Lung (tissue), 12 donors: ENCODE measurements around the gene SPATA7. TPM values are rescaled to one million over a fixed set of nuclear protein-coding genes. Genes with fewer than 3 reads are reported as not detected.
A peak's percentile ranks its signal among the peaks of the same experiment; 100 is the strongest.

ENCODE experiments used
- ATAC-seq: fragments of 200-7000 bp; cut with Tn5 transposase; one replicate; pipeline ENCODE4 v1.9.1; 2020; ENCODE audit warnings: moderate number of reproducible peaks; ENCODE audit not compliant: insufficient read depth, low FRiP score
- DNase-seq, 3 donors: peaks; one replicate each; pipeline ENCODE4 v3.0.0-alpha.2; 2013 to 2017
- H3K27ac ChIP-seq, 2 donors: one replicate each; pipeline ENCODE4 v1.5.1; 2013; ENCODE audit warnings: mild to moderate bottlenecking in 2 of 2, moderate library complexity in 2 of 2, control low read depth in 1 of 2, inconsistent platforms in 1 of 2, low read depth in 1 of 2, low read length in 1 of 2
- H3K27me3 ChIP-seq, 3 donors: one replicate each; pipeline ENCODE4 v1.5.1; 2013; ENCODE audit warnings: low read length in 2 of 3; ENCODE audit not compliant: control insufficient read depth in 3 of 3, insufficient read depth in 3 of 3
- H3K36me3 ChIP-seq, 4 donors: one replicate each; pipeline ENCODE4 v1.5.1; 2013; ENCODE audit warnings: low read length in 4 of 4, mild to moderate bottlenecking in 1 of 4, moderate library complexity in 1 of 4; ENCODE audit not compliant: control insufficient read depth in 4 of 4, insufficient read depth in 4 of 4
- H3K4me1 ChIP-seq, 5 donors: one replicate each; pipeline ENCODE4 v1.5.1; 2013; ENCODE audit warnings: low read length in 5 of 5, mild to moderate bottlenecking in 2 of 5, moderate library complexity in 1 of 5; ENCODE audit not compliant: control insufficient read depth in 5 of 5, insufficient read depth in 5 of 5
- H3K4me3 ChIP-seq: one replicate; pipeline ENCODE4 v1.5.1; 2013; ENCODE audit warnings: mild to moderate bottlenecking, control low read depth, moderate library complexity
- H3K9ac ChIP-seq, 2 donors: one replicate each; pipeline ENCODE4 v1.5.1; 2013; ENCODE audit warnings: low read length in 2 of 2, control low read depth in 1 of 2; ENCODE audit not compliant: insufficient read depth in 1 of 2
- H3K9me3 ChIP-seq, 4 donors: one replicate each; pipeline ENCODE4 v1.5.1; 2013; ENCODE audit warnings: low read length in 3 of 4, mild to moderate bottlenecking in 1 of 4, moderate library complexity in 1 of 4; ENCODE audit not compliant: control insufficient read depth in 4 of 4, insufficient read depth in 3 of 4
- WGBS, 2 donors: extraction: QIAGEN DNeasy Blood & Tissue Kit; methylation state at CpG; one replicate each; pipeline ENCODE4 v1.1.7; 2013; 5-methylcytosine and 5-hydroxymethylcytosine counted together
- polyA plus RNA-seq, 2 donors: library from polyadenylated mRNA; stranded (reverse); fragments of 200-250 nt; gene quantifications; one replicate each; pipeline ENCODE4 v1.2.1, GENCODE V29; 2013
- total RNA-seq, 2 donors: library from RNA; depleted of rRNA in 1 of 2; stranded (reverse); fragments of >200 nt in 1 of 2; gene quantifications; one replicate each; pipeline ENCODE4 v1.2.1, GENCODE V29; 2014 to 2021
- TF ChIP-seq, protein P1 (sequence below): IDR thresholded peaks from 2 replicates; pipeline ENCODE4 v1.5.1; 2012; ENCODE audit warnings: mild to moderate bottlenecking; ENCODE audit errors: control extremely low read depth, extremely low read depth
- donor health status: control.
- donor health status: control.
- donor health status: Bipolar disorder and iron deficiency.
- donor health status: healthy.
- donor health status: DM: yes; HTN: yes; CAD: no.

SPATA7 gene
- total and polyA plus RNA-seq, 4 donors = 4.3 to 34.0 (median 9.7) TPM

DNA sequence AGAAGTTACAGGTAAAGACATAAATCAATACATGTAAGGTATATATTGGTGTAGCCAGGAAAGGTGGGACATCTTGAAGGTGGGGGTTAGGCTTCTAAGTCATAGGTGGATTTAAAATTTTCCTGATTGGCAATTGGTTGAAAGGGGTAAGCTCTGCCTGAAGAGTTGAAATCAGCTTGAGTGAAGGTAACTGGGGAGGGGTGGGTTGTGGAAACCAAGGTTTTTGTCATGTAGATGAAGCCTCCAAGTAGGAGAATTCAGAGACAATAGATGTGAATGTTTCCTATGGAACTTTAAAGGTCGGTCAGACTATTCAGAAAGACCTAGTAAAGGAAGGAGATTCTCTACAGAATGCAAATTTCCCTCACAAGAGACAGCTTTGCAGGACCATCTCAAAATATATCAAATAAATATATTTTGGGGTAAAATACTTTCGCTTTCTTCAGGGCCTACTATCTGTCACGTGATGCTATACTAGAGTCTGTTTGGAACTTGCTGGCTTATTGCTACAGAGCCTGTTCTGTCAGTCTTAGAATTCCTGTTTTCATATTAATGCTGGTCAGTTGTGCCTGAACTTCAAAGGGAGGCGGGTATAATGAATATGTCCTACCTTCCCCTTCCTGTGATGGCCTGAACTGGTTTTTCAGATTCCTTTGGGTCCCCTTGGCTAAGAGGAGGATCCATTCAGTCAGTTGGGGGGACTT lies 20.6 kb upstream of the SPATA7 start:
- Histone ChIP-seq H3K27ac (no peak overlapping the region), H3K9ac (no peak overlapping the region), H3K9me3 (peaks cover 0 to 3% (median 0%) of the 10 kb centered on the region in 4 donors), H3K27me3 (no peaks in the 10 kb centered on the region), H3K36me3 (no peaks in the 10 kb centered on the region), H3K4me3 (no peak overlapping the region), H3K4me1 (no peaks in the 10 kb centered on the region)
- TF ChIP-seq, protein P1, sequence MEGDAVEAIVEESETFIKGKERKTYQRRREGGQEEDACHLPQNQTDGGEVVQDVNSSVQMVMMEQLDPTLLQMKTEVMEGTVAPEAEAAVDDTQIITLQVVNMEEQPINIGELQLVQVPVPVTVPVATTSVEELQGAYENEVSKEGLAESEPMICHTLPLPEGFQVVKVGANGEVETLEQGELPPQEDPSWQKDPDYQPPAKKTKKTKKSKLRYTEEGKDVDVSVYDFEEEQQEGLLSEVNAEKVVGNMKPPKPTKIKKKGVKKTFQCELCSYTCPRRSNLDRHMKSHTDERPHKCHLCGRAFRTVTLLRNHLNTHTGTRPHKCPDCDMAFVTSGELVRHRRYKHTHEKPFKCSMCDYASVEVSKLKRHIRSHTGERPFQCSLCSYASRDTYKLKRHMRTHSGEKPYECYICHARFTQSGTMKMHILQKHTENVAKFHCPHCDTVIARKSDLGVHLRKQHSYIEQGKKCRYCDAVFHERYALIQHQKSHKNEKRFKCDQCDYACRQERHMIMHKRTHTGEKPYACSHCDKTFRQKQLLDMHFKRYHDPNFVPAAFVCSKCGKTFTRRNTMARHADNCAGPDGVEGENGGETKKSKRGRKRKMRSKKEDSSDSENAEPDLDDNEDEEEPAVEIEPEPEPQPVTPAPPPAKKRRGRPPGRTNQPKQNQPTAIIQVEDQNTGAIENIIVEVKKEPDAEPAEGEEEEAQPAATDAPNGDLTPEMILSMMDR = no peak
- DNase-seq (no peak), ATAC-seq (no peak)
- WGBS, 2 donors = 70 to 71% methylated on average over 4 of the region's 4 CpGs

DNA sequence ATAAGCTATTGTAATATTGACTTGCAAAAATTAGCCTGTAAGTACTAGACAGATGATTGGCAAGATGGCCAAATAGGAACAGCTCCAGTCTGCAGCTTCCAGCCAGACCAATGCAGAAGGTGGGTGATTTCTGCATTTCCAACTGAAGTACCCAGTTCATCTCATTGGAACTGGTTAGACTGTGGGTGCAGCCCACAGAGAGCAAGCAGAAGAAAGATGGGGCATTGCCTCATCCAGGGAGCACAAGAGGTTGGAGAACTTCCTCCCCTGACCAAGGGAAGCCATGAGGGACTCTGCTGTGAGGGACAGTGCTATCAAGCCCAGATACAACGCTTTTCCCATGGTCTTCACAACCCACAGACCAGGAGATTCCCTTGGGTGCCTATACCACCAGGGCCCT lies 16.0 kb upstream of the SPATA7 start:
- Histone ChIP-seq H3K9me3 (peaks cover 0 to 3% (median 0%) of the 10 kb centered on the region in 4 donors), H3K9ac (no peak overlapping the region), H3K27ac (no peak overlapping the region), H3K4me1 (no peaks in the 10 kb centered on the region), H3K27me3 (no peaks in the 10 kb centered on the region), H3K4me3 (no peak overlapping the region), H3K36me3 (no peaks in the 10 kb centered on the region)
- TF ChIP-seq, protein P1 = no peak
- no peak for ATAC-seq
- 53 to 81% methylated on average over 1 of the region's 1 CpG for WGBS, 2 donors
- no peak for DNase-seq

DNA sequence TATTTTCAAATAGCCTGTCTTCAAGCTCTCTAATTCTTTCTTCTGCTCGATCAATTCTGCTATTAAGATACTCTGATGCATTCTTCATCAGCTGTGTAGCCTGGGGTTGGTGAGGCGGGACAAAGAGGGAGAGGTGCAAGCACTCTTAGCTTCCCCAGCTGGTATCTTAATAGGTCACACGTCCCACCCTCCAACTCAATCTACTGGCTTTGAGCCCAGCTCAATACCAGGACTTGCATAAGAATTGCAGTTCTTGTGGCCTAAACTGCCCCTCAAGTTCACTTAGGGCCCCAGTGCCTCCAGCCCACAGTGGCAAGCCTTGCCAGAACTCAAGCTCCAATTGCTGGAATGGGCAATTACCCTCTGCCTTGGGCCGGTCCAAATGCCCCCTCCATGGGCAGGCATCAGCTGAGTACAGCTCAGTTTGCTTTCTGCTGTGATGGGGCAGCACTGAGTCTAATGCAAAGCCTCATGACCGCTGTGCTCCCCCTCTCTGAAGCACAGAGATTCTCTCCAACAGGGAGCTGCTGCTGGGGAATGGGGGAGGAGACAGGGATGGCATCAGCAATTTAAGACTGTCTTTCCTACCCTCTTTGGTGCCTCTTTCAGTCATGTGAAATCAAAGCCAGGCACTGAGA lies 5.6 kb upstream of the SPATA7 start:
- no peak for ATAC-seq
- Histone ChIP-seq H3K27ac (no peak overlapping the region), H3K4me1 (peaks cover 0 to 3% (median 0%) of the 10 kb centered on the region in 5 donors), H3K9me3 (no peaks in the 10 kb centered on the region), H3K4me3 (no peak overlapping the region), H3K27me3 (peaks cover 0 to 4% (median 0%) of the 10 kb centered on the region in 3 donors), H3K9ac (no peak overlapping the region), H3K36me3 (no peaks in the 10 kb centered on the region)
- TF ChIP-seq, protein P1 = no peak
- peak in 1 of 3 donors; percentile 2 for DNase-seq
- 58 to 67% methylated on average over 5 of the region's 5 CpGs for WGBS, 2 donors
